GM12865 (cell line): Measurements from ENCODE around the gene CYTL1.
A peak's percentile ranks its signal among the peaks of the same experiment; 100 is the strongest.

Source experiments
- DNase-seq: peaks from one replicate; pipeline ENCODE4 v3.0.0; 2010; ENCODE audit warnings: low read depth
- H3K4me3 ChIP-seq: 2 replicates; pipeline ENCODE4 v1.5.1; 2011; ENCODE audit warnings: mild to moderate bottlenecking, low read depth, low read length, control low read depth
- CTCF ChIP-seq: IDR thresholded peaks from 2 replicates; pipeline ENCODE4 v1.5.1; 2011; ENCODE audit warnings: low read length, control low read depth, low read depth, inconsistent platforms; ENCODE audit not compliant: insufficient read depth; ENCODE audit errors: missing control alignments

CYTL1 gene

GRCh38 chr4:5043579-5043978 lies 24.3 kb upstream of the CYTL1 start:
- no peak overlapping the region for H3K4me3 ChIP-seq
- TF ChIP-seq CTCF, result no peak
- DNase-seq, result no peak

GRCh38 chr4:5041699-5042098 lies 22.4 kb upstream of the CYTL1 start:
- no peak overlapping the region for H3K4me3 ChIP-seq
- no peak for TF ChIP-seq CTCF
- DNase-seq, result no peak

GRCh38 chr4:5040856-5041620 lies 21.8 kb upstream of the CYTL1 start:
- DNase-seq, result no peak
- no peak for TF ChIP-seq CTCF
- no peak overlapping the region for H3K4me3 ChIP-seq

GRCh38 chr4:5039800-5040199 lies 20.5 kb upstream of the CYTL1 start:
- no peak for TF ChIP-seq CTCF
- DNase-seq, result no peak
- no peak overlapping the region for H3K4me3 ChIP-seq

GRCh38 chr4:5037553-5038551 lies 18.6 kb upstream of the CYTL1 start:
- DNase-seq, result no peak
- H3K4me3 ChIP-seq, result no peak overlapping the region
- TF ChIP-seq CTCF, result no peak

GRCh38 chr4:5036239-5036638 lies 17.0 kb upstream of the CYTL1 start:
- peak; percentile 55 for DNase-seq
- TF ChIP-seq CTCF, result no peak

More at GRCh38 chr4:5036239-5036638, 17.0 kb upstream of the CYTL1 start:
- H3K4me3 ChIP-seq, result no peak overlapping the region
